H4 (cell line): ENCODE measurements around the gene HTR1D. TPM values are rescaled to one million over a fixed set of nuclear protein-coding genes. Genes with fewer than 3 reads are reported as not detected.

Experiments used
- DNase-seq: peaks from one replicate; pipeline ENCODE4 v3.0.0-alpha.2; 2015; ENCODE audit warnings: low spot score
- total RNA-seq: library from RNA; depleted of rRNA; stranded (reverse); fragments of >200 nt; shearing (Covaris generic); gene quantifications from 2 replicates; pipeline ENCODE4 v1.2.3, GENCODE V29; 2014

Gene HTR1D
- total RNA-seq, 1 experiment from 2014 or later: not detected

DNA sequence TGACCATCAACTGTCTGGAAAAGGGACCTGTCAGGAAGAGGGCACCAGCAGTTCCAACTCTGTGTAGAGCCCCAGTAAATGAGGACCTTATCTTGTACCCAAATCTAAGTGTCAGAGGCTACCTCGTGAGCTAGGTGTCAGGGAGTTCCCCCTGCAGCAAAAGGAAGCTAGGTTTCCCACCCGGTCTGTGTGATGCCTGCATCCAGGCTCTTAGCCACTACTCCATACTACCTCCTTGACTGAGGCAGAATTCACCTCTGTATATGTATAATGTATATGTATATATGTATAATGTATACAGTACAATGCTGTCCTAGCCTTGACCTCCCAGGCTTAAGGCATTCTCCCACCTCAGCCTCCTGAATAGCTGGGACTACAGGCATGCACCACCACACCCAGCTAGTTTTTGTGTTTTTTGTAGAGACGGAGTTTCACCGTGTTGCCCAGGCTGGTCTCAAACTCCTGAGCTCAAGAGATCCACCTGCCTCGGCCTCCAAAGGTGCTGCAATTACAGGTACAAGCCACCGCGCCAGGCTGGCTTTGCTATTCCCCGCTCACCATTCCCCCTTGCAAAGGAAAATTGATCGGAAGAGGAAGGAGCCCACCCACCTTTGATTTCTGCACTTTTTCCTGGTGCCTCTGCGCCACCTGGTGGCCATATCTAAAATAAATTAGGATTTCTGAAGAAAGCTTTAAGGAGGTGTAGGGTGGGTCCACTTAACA is 32.9 kb downstream of the HTR1D start:
- DNase-seq: peak; percentile 30

DNA sequence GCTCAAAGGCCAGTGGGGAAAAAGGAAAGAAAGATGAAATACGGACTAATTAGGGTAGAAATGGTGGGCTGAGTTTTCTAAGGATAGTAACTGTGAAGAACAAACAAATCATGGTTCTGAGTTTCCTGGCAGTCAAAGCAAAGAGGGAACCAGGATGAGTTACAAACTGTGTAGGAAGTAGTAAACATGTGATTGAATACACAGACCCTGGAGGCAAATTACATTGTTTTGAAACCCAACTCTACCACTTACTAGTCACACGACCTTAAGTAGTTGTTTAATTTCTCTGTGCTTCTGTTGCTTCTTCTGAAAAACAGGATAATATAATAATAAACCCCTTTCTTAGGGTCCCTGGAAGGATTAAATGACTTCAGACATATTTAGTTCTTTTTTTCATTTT is 37.4 kb downstream of the HTR1D start:
- no peak for DNase-seq

DNA sequence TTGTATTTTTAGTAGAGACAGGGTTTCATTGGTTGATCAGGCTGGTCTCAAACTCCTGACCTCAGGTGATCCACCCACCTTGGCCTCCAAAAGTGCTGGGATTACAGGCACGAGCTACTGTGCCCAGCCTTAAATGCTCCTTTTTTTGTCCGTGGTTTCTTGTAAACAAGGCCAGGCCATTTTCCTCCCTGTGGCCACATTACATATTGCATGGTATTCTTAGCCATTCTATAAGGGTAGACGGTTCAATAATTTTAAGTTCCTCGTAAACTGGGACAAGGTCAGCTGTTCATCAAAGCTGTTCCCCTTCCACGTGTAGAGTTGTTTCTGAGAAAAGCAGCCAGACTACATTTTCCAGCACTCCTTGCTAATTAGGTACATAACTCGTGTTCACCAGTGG is 38.4 kb downstream of the HTR1D start:
- DNase-seq: no peak

DNA sequence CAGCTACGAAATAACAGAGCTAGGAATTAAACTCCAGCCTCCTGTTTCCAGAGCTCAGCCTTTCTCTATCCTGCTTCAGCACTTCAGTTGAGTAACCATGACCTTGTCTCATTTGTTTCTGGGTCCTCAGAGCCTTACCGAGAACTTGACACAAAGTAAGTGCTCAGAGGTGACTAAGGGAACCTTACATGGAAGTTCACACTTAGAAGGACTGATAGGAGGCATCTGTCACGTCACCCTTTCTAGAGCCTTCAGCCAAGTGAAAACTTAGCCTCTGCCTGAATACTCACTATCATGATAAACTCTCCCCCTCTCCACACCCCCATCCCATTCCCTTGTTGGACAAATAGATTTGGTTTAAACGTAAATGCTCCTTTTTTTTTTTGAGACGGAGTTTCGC is 38.9 kb downstream of the HTR1D start:
- DNase-seq: no peak

- peak; percentile 50 for DNase-seq
Measured at GRCh38 chr1:23177438-23178380, 39.6 kb downstream of the HTR1D start.

GRCh38 chr1:23177031-23177430 is 40.3 kb downstream of the HTR1D start:
- DNase-seq: no peak

- no peak for DNase-seq
Measured at GRCh38 chr1:23174426-23175110, 42.7 kb downstream of the HTR1D start.

DNA sequence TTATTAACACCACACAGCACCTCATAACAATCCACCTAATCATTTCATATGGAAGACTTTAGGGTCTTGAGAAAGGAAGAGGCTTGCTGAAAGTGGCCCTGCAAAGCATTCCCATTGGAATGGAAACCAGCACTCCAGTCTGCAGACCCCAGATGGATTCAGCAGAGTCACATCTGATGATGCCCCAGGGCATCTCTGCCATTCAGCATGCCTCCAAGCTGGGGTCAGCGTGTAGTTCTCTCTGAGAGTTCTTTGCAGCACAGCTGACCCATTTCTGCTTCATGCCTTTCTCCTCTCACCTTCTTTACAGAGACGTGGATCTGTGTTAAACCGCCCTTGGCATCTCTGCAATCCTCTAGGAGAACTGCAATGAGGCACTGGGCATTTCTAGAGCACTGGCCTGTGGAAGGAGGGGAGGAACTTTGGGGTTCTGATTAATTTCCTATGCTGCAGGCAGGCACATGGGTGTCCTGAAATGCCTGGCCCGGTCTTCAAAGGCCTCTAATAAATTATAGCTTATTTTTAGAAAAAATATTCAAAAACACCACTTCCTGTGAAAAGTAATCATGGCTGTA is 46.0 kb downstream of the HTR1D start:
- DNase-seq: no peak

- DNase-seq: peak; percentile 46
Measured at GRCh38 chr1:23169727-23170335, 47.5 kb downstream of the HTR1D start.

GRCh38 chr1:23169195-23169575 is 48.1 kb downstream of the HTR1D start:
- no peak for DNase-seq

- peak; percentile 58 for DNase-seq
Measured at GRCh38 chr1:23168445-23169194, 48.7 kb downstream of the HTR1D start, which contains the start of gene LUZP1. TSS of gene LUZP1 (minus strand) at chr1:23168856.

DNA sequence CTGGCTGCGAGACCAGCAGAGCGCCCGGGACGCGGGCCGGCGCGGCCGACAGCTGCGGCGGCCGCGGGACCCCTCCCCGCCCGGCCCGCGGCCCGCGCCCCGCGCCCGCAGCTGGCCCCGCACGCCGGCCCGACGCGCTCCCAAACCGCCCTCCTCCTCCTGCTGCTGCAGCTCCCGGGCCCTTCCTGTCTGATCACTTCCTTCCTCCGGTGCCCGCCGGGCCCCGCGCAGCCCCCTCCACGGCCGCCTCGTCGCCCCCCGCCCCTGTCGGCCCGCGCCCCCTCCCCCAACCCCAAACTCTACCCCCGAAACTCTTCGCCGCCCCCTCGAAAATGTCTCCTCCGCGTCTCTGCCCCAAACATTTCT is 49.2 kb downstream of the HTR1D start:
- DNase-seq: no peak

DNA sequence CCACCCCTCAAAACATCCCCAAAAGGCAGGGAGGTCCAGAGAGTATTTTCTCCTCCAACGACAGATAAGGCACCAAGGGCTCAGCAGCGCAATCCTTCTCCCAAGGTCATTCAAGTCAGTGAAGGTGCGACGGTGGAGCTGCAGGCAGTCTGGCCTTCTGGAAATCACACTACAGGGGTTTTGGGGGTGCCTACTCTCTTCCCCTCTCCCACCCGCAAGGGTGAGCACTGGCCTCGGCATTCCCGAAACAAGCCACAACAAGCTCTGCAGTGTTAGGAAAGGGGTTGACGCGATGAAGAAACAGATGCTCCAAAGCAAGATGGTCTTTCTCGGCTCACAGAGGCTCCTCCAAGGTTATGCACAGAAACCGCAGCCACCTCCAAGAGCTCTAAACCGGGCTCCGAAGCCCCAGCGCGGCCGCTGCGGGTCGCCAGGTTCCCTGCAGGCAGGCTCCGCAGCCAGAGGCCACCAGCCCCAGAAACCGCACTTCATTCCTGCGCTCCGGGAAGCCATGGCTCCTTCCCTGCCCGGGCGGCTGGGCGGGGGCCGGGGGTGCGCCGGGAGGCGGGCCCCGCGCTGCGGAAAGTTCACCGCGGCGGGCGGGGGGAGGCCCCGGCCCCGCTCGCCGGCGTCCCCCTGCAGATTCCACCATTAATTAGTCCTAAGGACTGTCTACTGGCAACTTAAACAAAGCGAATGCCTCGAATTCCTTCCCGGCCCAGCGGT is 49.8 kb downstream of the HTR1D start:
- DNase-seq: peak; percentile 16

DNA sequence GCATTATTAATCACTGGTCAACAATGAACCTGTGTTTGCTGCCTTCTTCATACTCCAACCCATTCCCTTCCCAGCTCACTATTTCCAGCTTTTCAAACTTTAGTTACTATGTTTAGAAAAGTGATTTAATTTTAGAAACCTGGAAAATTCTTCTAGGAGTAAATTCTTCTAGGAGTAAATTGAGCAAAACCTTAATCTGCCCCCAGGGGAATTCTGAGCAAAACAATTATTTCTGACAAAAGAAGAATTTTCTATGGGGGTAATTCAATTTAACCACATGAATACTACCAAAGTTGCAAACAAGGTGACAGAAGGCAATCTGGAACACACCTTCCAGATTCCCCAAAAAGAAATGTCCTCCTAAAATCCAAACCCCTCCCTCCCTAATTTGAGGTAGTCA is 50.4 kb downstream of the HTR1D start:
- DNase-seq: no peak

DNA sequence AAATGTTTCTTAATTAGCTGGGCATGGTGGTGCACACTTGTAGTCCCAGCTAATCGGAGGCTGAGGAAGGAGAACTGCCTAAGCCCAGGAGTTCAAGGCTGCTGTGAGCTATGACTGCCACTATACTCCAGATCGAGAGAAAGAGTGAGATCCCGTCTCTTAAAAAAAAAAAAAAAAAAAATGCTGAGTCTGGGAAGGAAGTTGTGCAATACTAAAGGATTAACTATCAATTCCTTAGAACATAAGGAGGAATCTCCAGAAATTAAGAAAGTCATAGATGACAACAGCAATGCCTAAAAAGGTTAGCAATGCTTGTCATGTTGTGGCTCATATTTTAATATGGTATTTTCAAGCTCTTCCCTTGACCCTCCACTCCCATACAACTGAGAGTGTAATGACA is 53.9 kb downstream of the HTR1D start:
- no peak for DNase-seq

DNA sequence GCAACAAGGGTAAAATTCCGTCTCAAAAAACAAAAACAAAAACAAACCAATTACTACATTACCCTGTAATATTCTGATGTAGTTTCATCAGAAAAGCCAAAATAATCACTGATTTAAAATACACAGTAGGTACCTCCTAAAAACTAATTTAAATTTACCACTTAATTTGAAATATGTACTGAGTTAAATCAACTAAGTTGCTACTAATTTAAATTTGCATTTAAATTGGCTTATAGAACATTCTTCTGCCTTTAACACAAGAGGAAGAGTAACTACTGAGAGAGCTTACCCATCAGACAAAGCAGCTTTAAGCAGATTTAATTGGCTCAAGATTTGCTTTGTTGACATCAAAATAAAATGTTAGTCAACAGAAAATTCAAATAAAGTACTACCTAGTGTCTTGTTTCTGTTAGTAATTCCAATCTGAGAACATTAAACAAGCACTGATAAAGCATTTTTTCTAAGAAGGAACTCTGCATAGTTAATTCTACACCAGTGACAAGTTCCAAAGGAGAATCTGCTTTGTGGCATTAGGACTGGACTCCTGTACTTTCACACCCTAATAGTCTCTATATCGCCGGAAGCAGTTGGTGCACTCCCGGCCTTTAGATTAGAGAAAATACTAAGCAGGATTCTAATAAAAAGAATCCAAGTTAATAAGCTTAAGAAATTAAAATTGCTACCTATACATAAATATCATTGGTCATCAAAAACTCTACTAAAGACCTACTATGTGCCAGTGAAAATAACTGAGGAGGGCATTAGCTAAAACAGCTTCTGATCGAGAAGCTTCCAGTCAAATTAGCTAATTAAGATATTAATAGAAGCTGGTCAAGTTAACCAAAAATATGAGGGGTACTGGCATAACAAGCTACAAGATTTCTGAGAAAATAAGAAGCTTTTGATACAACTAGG is 57.1 kb downstream of the HTR1D start:
- DNase-seq: no peak

DNA sequence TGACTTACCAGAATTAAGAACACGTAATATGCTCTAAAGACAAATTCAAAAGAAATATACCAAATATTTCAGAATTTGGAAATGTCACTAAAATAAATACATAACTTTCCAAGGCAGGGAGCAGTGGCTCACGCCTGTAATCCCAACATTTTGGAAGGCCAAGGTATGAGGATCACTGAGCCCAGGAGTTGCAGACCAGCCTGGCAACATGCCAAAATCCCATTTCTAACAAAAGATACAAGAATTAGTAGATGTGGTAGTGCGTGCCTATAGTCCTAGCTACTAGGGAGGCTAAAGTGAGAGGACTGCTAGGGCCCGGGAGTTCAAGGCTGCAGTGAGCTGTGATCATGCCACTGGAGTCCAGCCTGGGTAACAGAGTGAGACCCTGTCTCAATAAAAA is 60.4 kb downstream of the HTR1D start:
- DNase-seq: no peak

DNA sequence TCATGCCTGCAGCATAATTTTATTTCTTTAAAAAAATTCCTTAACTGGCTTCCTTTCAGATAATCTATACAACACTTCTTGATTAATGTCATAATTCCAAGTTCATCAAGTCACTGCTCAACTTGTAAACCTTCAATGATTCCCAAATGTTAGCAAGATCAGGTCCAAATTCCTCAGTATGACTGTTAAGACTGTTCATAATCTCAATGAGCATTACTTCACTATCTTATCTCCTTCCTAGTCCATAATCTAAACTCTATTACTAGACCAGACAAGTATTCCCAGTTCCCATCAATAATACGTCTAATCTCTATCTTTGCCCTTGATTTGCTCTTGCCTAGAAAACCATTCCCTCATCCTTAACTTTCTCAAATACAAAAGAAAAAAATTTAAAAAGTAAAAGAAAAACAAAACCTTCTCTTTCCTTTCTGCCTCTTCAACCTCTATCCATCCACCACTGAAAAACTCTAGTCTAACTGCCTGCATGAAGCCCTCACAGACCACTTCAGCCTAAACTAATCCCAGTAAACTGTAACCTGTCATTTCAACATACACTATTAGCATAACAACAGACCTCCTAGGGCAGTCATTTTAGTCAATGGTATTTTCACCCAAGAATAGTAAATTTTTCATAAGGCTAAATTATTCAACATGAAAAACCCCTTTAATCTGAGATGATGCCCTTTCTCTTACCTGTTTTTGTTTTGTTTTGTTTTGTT is 64.2 kb downstream of the HTR1D start:
- no peak for DNase-seq
